WTC11 (cell line): ENCODE measurements around the gene PPP1R3E. TPM values are rescaled to one million over a fixed set of nuclear protein-coding genes. Genes with fewer than 3 reads are reported as not detected.

Source experiments
- ATAC-seq: fragments of 200-7000 bp; cut with Tn5 transposase; 2 replicates; pipeline ENCODE4 v1.10.0; 2021; ENCODE audit warnings: mild to moderate bottlenecking, moderate library complexity
- CTCF ChIA-PET: fragments of 300-600 bp; sonication (Branson Sonifier 250); formaldehyde crosslinking; loops from one replicate; lab custom pipeline; 2021; ENCODE audit warnings: antibody characterized with exemption; lab: Charles Lee
- POLR2A ChIA-PET: fragments of 350-600 bp; sonication (Branson Sonifier 250); formaldehyde crosslinking; loops from one replicate; lab custom pipeline; 2021; ENCODE audit warnings: antibody characterized with exemption; lab: Charles Lee
- DNase-seq: peaks from one replicate; pipeline ENCODE4 v3.0.0; 2021; ENCODE audit warnings: low spot score
- H3K27ac Mint-ChIP-seq: 2 replicates; pipeline ENCODE4 v1.8.0; 2021; ENCODE audit warnings: mixed read lengths
- H3K27me3 Mint-ChIP-seq: 2 replicates; pipeline ENCODE4 v1.8.0; 2021; ENCODE audit warnings: low read depth, mild to moderate bottlenecking, moderate library complexity, mixed read lengths
- H3K36me3 Mint-ChIP-seq: 2 replicates; pipeline ENCODE4 v1.8.0; 2021; ENCODE audit warnings: mixed read lengths
- H3K4me1 Mint-ChIP-seq: 2 replicates; pipeline ENCODE4 v1.8.0; 2022; ENCODE audit warnings: mixed read lengths
- H3K4me3 Mint-ChIP-seq: 2 replicates; pipeline ENCODE4 v1.8.0; 2021; ENCODE audit warnings: mild to moderate bottlenecking, moderate library complexity, mixed read lengths
- H3K9me3 Mint-ChIP-seq: 2 replicates; pipeline ENCODE4 v1.8.0; 2021; ENCODE audit warnings: mixed read lengths
- ATF2 ChIP-seq: sonication (generic); formaldehyde crosslinking; IDR thresholded peaks from 2 replicates; pipeline ENCODE4 v1.8.1; 2022; ENCODE audit warnings: low read depth, missing genetic modification reagents, borderline replicate concordance
- ATF3 ChIP-seq: sonication (generic); formaldehyde crosslinking; conservative IDR thresholded peaks from 2 replicates; pipeline ENCODE4 v1.8.1; 2022; ENCODE audit warnings: mild to moderate bottlenecking, missing genetic modification reagents
- FOXJ3 ChIP-seq: sonication (generic); formaldehyde crosslinking; IDR thresholded peaks from 2 replicates; pipeline ENCODE4 v1.9.0; 2021; ENCODE audit warnings: missing genetic modification reagents, mild to moderate bottlenecking, borderline replicate concordance
- FOXK1 ChIP-seq: sonication (generic); formaldehyde crosslinking; IDR thresholded peaks from 2 replicates; pipeline ENCODE4 v1.8.0; 2022; ENCODE audit warnings: mild to moderate bottlenecking, moderate library complexity, missing genetic modification reagents
- FOXP4 ChIP-seq: sonication (generic); formaldehyde crosslinking; IDR thresholded peaks from 2 replicates; pipeline ENCODE4 v1.8.0; 2022; ENCODE audit warnings: mild to moderate bottlenecking, missing genetic modification reagents
- GRHL2 ChIP-seq: fragments of 250-450 bp; sonication (Bioruptor Pico); IDR thresholded peaks from 2 replicates; pipeline ENCODE4 v1.8.0; 2022; ENCODE audit warnings: mild to moderate bottlenecking, moderate library complexity; ENCODE audit not compliant: insufficient replicate concordance, severe bottlenecking
- MYBL2 ChIP-seq: sonication (generic); formaldehyde crosslinking; IDR thresholded peaks from 2 replicates; pipeline ENCODE4 v1.8.1; 2023; ENCODE audit warnings: mild to moderate bottlenecking, moderate library complexity, missing genetic modification reagents
- NFYB ChIP-seq: sonication (generic); formaldehyde crosslinking; conservative IDR thresholded peaks from 2 replicates; pipeline ENCODE4 v1.8.0; 2022; ENCODE audit warnings: low read depth, missing genetic modification reagents
- PREB ChIP-seq: sonication (generic); formaldehyde crosslinking; IDR thresholded peaks from 2 replicates; pipeline ENCODE4 v1.8.1; 2022; ENCODE audit warnings: mild to moderate bottlenecking, missing genetic modification reagents, moderate library complexity, borderline replicate concordance
- SMAD3 ChIP-seq: sonication (generic); formaldehyde crosslinking; IDR thresholded peaks from 2 replicates; pipeline ENCODE4 v1.8.0; 2022; ENCODE audit warnings: missing genetic modification reagents, mild to moderate bottlenecking, borderline replicate concordance
- STAT6 ChIP-seq: sonication (generic); formaldehyde crosslinking; conservative IDR thresholded peaks from 2 replicates; pipeline ENCODE4 v1.8.1; 2023; ENCODE audit warnings: mild to moderate bottlenecking, low read depth, missing genetic modification reagents, moderate library complexity
- TCF7 ChIP-seq: sonication (generic); formaldehyde crosslinking; IDR thresholded peaks from 2 replicates; pipeline ENCODE4 v1.8.0; 2022; ENCODE audit warnings: mild to moderate bottlenecking, low read depth, missing genetic modification reagents, moderate library complexity
- TP53 ChIP-seq: sonication (generic); formaldehyde crosslinking; IDR thresholded peaks from 2 replicates; pipeline ENCODE4 v1.8.1; 2023; ENCODE audit warnings: mild to moderate bottlenecking, missing genetic modification reagents
- ZNF263 ChIP-seq: sonication (generic); formaldehyde crosslinking; IDR thresholded peaks from 2 replicates; pipeline ENCODE4 v1.8.1; 2022; ENCODE audit warnings: low read depth, mild to moderate bottlenecking, moderate library complexity, missing genetic modification reagents
- ZNF671 ChIP-seq: fragments of 250-450 bp; sonication (Bioruptor Pico); IDR thresholded peaks from 2 replicates; pipeline ENCODE4 v1.8.0; 2021; ENCODE audit warnings: mild to moderate bottlenecking
- total RNA-seq: library from RNA; stranded (reverse); gene quantifications from 3 replicates; pipeline ENCODE4 v1.2.3, GENCODE V29; 2021
- TF ChIP-seq, protein P1 (sequence below): sonication (generic); formaldehyde crosslinking; IDR thresholded peaks from 2 replicates; pipeline ENCODE4 v1.8.0; 2022; ENCODE audit warnings: mild to moderate bottlenecking, missing genetic modification reagents
- TF ChIP-seq, protein P2 (sequence below): fragments of 250-450 bp; sonication (Bioruptor Pico); IDR thresholded peaks from 2 replicates; pipeline ENCODE4 v1.9.0; 2021; ENCODE audit warnings: mild to moderate bottlenecking
- TF ChIP-seq, protein P3 (sequence below): sonication (generic); formaldehyde crosslinking; IDR thresholded peaks from 2 replicates; pipeline ENCODE4 v1.8.0; 2023; ENCODE audit warnings: missing genetic modification reagents

PPP1R3E gene
- total RNA-seq, 1 experiment from 2014 or later, result 7.4 TPM

DNA sequence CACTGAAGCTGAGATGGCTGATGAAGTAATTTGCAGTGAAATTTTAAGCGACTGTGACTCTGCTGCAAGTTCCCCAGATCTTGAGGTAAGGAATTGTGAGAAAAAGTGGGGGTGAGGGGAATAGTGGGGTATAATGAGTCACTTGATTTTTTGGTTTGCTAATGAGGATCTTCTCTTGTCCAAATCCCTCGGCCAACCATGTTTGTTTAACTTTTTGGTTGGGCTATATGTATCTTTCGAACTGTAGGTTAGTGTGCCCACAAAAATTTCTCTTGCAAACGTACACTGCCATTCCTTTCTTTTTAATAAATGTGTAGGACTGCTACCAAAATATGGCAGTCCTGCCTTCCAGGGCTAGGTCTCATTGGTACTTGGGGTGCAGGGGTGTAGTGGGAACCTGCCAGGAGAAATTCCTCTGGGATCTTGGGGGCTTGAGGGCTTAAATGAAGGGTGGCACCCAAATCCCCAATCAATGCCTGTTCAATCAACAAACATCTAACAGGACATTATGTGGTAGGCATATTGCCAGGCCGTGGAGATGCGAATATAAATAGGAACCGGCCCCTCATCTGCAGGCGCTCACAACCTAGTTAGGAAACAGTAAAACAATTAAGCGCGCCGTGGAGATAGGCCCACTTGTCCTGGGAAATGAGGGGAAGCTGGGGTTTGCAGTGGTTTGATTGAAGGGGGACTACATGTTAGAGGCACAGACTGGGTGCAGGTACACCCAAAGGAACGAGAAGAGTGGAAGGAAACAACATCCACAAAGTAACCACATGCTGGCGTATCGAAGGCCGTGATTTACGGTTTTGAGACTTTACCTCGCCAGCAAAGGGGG is 17.3 kb upstream of the PPP1R3E start:
- no peaks in the 10 kb centered on the region for H3K27me3 Mint-ChIP-seq
- H3K4me1 Mint-ChIP-seq, result peaks cover 26% of the 10 kb centered on the region
- TF ChIP-seq TCF7 (CRISPR knock-in tag) (no peak), TP53 (no peak), ATF3 (no peak)
- TF ChIP-seq, protein P1, sequence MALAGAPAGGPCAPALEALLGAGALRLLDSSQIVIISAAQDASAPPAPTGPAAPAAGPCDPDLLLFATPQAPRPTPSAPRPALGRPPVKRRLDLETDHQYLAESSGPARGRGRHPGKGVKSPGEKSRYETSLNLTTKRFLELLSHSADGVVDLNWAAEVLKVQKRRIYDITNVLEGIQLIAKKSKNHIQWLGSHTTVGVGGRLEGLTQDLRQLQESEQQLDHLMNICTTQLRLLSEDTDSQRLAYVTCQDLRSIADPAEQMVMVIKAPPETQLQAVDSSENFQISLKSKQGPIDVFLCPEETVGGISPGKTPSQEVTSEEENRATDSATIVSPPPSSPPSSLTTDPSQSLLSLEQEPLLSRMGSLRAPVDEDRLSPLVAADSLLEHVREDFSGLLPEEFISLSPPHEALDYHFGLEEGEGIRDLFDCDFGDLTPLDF (CRISPR knock-in tag), result no peak
- ChIA-PET CTCF (interaction anchor here (1.1 to 4.5 kb wide), 12 partner anchors 13 to 262 kb away, joined by 3 to 39 read pairs (median 9); partner anchors contain the start of genes BCL2L2, CEBPE, HOMEZ and PPP1R3E), POLR2A (interaction anchor here (1.0 to 2.7 kb wide), 6 partner anchors 14 to 218 kb away, joined by 4 to 32 read pairs (median 12); partner anchors contain the start of genes BCL2L2, HOMEZ and PPP1R3E)
- peak overlapping the region; percentile 96 for H3K4me3 Mint-ChIP-seq
- peak overlapping the region; percentile 99 for H3K27ac Mint-ChIP-seq
- H3K9me3 Mint-ChIP-seq, result no peaks in the 10 kb centered on the region
- ATAC-seq (no peak), DNase-seq (no peak)
- peaks cover 35% of the 10 kb centered on the region for H3K36me3 Mint-ChIP-seq

DNA sequence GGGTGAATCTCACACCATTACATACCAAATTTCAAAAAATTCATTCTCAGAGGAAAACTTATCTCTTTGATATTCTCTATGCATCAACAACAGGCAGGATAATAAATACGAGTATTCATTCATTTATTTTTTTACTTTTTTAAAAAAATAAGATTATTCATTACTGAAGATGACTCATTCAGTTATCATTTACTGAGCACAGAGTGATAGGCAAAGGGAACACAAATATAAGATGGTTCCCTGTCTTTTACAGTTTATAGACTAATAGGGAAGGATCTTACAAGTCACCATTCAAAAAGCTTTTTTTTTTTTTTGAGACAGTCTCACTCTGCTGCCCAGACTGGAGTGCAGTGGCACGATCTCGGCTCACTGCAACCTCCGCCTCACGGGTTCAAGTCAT is 13.6 kb upstream of the PPP1R3E start:
- no peak for DNase-seq
- Mint-ChIP-seq H3K4me1 (peaks cover 13% of the 10 kb centered on the region), H3K4me3 (no peak overlapping the region), H3K36me3 (peaks cover 5% of the 10 kb centered on the region), H3K27ac (no peak overlapping the region), H3K27me3 (no peaks in the 10 kb centered on the region), H3K9me3 (no peaks in the 10 kb centered on the region)
- no peak for ATAC-seq
- ChIA-PET POLR2A (no interaction called here), CTCF (interaction anchor here (0.9 to 1.1 kb wide), 3 partner anchors 44 to 247 kb away, joined by 3 to 5 read pairs (median 4); no protein-coding TSS in a partner anchor)
- TF ChIP-seq, protein P2, sequence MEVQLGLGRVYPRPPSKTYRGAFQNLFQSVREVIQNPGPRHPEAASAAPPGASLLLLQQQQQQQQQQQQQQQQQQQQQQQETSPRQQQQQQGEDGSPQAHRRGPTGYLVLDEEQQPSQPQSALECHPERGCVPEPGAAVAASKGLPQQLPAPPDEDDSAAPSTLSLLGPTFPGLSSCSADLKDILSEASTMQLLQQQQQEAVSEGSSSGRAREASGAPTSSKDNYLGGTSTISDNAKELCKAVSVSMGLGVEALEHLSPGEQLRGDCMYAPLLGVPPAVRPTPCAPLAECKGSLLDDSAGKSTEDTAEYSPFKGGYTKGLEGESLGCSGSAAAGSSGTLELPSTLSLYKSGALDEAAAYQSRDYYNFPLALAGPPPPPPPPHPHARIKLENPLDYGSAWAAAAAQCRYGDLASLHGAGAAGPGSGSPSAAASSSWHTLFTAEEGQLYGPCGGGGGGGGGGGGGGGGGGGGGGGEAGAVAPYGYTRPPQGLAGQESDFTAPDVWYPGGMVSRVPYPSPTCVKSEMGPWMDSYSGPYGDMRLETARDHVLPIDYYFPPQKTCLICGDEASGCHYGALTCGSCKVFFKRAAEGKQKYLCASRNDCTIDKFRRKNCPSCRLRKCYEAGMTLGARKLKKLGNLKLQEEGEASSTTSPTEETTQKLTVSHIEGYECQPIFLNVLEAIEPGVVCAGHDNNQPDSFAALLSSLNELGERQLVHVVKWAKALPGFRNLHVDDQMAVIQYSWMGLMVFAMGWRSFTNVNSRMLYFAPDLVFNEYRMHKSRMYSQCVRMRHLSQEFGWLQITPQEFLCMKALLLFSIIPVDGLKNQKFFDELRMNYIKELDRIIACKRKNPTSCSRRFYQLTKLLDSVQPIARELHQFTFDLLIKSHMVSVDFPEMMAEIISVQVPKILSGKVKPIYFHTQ (CRISPR knock-in tag), result no peak
- TF ChIP-seq PREB (CRISPR knock-in tag) (no peak), GRHL2 (no peak), SMAD3 (CRISPR knock-in tag) (no peak), ZNF263 (CRISPR knock-in tag) (no peak), STAT6 (CRISPR knock-in tag) (no peak), NFYB (CRISPR knock-in tag) (no peak), MYBL2 (CRISPR knock-in tag) (no peak), ZNF671 (CRISPR knock-in tag) (no peak), FOXK1 (CRISPR knock-in tag) (no peak), ATF2 (CRISPR knock-in tag) (no peak), FOXP4 (CRISPR knock-in tag) (no peak), TCF7 (CRISPR knock-in tag) (no peak), FOXJ3 (no peak)
- TF ChIP-seq, protein P3, sequence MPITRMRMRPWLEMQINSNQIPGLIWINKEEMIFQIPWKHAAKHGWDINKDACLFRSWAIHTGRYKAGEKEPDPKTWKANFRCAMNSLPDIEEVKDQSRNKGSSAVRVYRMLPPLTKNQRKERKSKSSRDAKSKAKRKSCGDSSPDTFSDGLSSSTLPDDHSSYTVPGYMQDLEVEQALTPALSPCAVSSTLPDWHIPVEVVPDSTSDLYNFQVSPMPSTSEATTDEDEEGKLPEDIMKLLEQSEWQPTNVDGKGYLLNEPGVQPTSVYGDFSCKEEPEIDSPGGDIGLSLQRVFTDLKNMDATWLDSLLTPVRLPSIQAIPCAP (CRISPR knock-in tag), result no peak
